GM19328 (cell line): ENCODE results near the gene NME1.

Source experiments
- ATAC-seq: cut with Tn5 transposase; IDR thresholded peaks from one replicate; pipeline ENCODE4 v1.9.1; 2021; ENCODE audit warnings: mild to moderate bottlenecking, moderate library complexity; ENCODE audit not compliant: unreplicated experiment

The NME1 gene

DNA sequence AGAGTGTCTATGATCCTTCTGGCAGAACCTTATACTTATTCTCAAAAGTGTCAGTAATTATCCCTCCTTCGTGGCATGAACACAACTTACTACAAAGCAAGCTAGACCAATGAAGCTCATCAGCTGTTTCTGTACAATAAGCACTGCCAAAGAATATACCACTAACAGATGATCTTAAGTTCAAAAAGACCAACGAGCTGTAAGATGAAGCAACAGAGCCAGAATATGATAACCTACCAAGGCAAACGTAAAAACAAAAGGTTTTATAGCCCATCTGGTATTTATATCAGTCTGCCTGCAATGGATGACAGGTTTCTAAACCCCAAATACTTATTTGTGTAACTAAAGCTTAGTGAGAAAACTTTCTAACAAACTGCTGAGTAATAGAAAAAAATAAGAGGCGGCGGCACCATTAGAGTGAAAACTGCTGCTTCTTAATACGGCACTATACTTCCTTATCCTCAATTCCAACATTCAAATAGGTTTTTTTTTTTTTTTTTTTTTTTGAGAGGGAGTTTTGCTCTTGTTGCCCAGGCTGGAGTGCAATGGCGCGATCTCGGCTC is 35.0 kb downstream of the NME1 start:
- no peak for ATAC-seq

DNA sequence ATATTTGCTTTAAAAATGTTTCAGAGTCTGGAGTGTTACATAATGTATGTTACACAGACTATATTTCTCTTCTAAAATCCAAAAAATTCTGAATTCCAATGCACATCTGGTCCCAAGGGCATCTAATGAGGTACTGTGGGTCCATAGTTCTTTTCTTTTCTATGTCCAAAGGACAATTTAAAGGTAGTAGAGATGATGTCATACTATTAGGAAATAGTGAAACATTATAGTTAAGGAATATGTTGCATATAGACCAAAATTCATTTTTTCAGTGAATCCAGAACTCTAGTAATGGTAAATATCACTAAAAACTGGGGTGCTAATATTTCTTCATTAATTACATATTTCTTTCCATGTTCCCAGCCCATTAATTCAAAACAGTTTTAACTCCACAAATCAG is 35.8 kb downstream of the NME1 start:
- ATAC-seq, result no peak

DNA sequence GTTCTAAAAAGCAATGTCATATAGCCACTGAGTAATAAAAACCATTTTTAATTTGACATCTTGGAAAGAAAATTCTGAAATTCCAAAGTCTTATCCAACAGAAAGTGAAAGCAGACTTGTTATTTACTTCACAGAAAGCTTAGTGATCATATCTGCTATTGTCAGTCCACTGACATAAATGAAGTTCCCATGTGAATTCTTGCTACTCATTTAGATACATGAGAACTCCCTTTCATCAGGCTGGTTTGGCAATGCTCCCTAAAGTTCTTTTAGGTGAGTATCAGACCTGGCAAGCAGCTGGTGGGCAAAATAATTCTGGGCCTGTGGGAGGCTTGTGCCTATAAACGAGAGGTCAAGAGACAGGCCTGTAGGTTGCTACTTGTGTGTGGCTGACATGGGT is 36.3 kb downstream of the NME1 start:
- no peak for ATAC-seq

DNA sequence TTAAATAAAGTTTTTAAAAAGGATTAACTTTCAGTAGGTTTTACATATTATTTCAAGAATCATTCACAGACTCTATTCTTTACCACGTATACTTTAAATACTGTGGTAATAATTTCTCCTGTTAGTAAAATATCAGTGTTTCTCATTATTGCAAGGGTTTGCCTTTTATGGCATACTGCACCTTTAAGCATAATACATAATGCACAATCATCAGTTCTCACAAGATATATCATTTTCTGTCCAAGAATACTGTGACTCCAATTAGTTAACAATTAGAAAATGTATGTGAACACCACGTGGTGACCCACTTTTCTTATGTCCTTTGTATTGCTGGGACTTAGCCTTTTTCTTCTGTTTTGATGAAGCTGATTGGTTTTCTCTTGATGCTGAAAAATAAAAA is 38.5 kb downstream of the NME1 start:
- ATAC-seq, result no peak

DNA sequence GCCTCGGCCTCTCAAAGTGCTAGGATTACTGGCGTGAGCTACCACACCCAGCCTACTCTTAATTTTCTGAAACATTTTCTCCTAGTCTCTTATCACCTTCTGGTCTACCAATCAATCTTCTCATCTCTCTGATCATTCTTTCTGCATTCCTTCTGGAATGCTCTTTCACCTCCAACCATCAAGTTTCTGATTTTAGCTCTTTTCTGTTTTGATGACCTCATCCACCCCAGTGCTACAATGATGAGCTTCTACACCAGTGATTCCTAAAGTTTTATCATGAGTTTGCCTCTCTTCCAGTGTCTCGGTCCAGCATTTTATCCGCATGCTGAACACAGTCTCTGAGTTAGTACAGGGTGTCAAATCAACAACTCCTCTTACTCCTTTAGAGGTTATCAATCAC is 44.4 kb downstream of the NME1 start:
- no peak for ATAC-seq

DNA sequence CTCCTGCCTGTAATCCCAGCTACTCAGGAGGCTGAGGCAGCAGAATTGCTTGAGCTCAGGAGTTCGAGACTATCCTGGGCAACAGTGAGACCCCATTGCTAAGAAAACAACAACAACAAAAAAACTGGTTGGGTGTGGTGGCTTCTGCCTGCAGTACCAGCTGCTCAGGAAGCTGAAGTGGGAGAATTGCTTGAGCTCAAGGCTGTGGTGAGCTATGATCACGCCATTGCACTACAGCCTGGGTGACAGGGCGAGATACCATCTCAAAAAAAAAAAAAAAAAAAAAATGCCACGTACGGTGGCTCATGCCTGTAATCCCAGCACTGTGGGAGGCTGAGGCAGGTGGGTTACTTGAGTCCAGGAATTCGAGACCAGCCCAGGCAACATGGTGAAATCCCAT is 46.9 kb downstream of the NME1 start:
- ATAC-seq, result no peak

DNA sequence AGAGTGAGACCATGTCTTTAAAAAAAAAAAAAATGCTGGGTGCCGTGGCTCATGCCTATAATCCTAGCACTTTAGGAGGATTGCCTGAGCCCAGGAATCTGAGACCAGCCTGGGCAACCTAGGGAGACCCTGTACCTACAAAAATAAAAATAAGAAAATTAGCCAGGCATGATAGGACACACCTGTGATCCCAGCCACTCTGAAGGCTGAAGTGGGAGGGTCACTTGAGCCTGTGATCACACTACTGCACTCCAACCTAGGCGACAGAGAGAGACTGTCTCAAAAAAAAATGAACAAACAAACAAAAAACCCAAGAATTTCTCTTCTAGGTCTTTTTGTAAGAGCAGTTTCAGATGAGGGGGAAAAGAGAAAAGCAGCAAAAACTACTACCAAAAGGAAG is 47.5 kb downstream of the NME1 start:
- ATAC-seq, result no peak

DNA sequence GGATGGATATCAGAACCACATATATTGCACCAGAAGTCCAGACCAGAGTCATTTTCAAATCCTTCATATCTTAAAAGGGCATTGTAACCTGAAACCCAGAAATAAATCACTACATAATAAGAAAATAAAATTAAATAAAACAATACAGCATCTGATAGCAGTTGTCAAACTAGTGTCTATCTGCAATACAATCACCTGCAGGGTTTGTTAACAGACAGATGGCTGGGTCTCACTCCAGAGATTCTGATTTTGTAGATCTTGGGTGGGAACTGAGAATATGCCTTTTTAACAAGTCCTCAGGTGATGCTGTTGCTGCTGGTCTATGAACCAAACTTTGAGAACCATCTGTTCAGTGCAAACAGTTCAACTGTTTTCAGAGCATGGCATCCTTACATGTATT is 50.5 kb downstream of the NME1 start:
- ATAC-seq, result no peak
